Testis (tissue), 3 donors: ENCODE results near the gene MAP2K5. TPM values are rescaled to one million over a fixed set of nuclear protein-coding genes. Genes with fewer than 3 reads are reported as not detected.
A peak's percentile ranks its signal among the peaks of the same experiment; 100 is the strongest.

ENCODE experiments used
- DNase-seq: peaks from one replicate; pipeline ENCODE4 v3.0.0-alpha.2; 2019
- H3K27ac ChIP-seq, 2 donors: fragments of 200-600 bp; sonication (generic); one replicate each; pipeline ENCODE4 v1.5.1; 2019
- H3K27me3 ChIP-seq: fragments of 200-600 bp; sonication (generic); one replicate; pipeline ENCODE4 v1.5.1; 2019
- H3K36me3 ChIP-seq: fragments of 200-600 bp; sonication (generic); one replicate; pipeline ENCODE4 v1.5.1; 2017; ENCODE audit warnings: low read depth; ENCODE audit errors: missing control alignments
- H3K4me1 ChIP-seq: fragments of 200-600 bp; sonication (generic); one replicate; pipeline ENCODE4 v1.5.1; 2019
- H3K4me3 ChIP-seq, 2 donors: fragments of 200-600 bp; sonication (generic); one replicate each; pipeline ENCODE4 v1.5.1; 2017 to 2019
- H3K9me3 ChIP-seq: fragments of 200-600 bp; sonication (generic); one replicate; pipeline ENCODE4 v1.5.1; 2017
- CTCF ChIP-seq, 3 experiments: fragments of 450-650 bp in 2 of 3; fragments of 200-600 bp in 1 of 3; sonication (generic) in 1 of 3; IDR thresholded peaks; one replicate each; pipeline ENCODE4 v1.5.1; 2016 to 2019; ENCODE audit warnings: antibody characterized with exemption in 3 of 3, mild to moderate bottlenecking in 2 of 3, moderate library complexity in 1 of 3
- POLR2A ChIP-seq: fragments of 450-650 bp; IDR thresholded peaks from one replicate; pipeline ENCODE4 v1.6.1; 2017; ENCODE audit warnings: antibody characterized with exemption, mild to moderate bottlenecking, moderate library complexity
- WGBS, 2 donors: methylation state at CpG; one replicate each; pipeline ENCODE4 v1.1.5; 2018; 5-methylcytosine and 5-hydroxymethylcytosine counted together
- intact Hi-C: fragments of 100-400 bp; cut with DNase I; formaldehyde crosslinking; loops from one replicate; pipeline ENCODE4 v1.15.1; 2023; ENCODE audit warnings: low total_unique reads
- polyA plus RNA-seq: library from polyadenylated mRNA; stranded (reverse); fragments of 350-450 nt; fragmentation: Illumina TruSeq; extraction: RNeasy Lipid Tissue Mini Kit (QIAGEN cat#74804); gene quantifications from one replicate; pipeline ENCODE4 v1.2.3, GENCODE V29; 2014; ENCODE audit warnings: low read depth, low replicate concordance; ENCODE audit not compliant: insufficient read depth
- total RNA-seq, 2 donors: library from RNA; depleted of rRNA; stranded (reverse); fragments of >200 nt; gene quantifications; one replicate each; pipeline ENCODE4 v1.2.3, GENCODE V29; 2016

Gene MAP2K5
- total and polyA plus RNA-seq, 3 donors from 2014 or later = 28.0 to 34.3 (median 31.2) TPM

GRCh38 chr15:67833710-67834511 lies 291.4 kb downstream of the MAP2K5 start:
- peaks cover 23% of the 10 kb centered on the region for H3K4me1 ChIP-seq

GRCh38 chr15:67834581-67835296 lies 292.2 kb downstream of the MAP2K5 start:
- Histone ChIP-seq H3K4me1 (peaks cover 23% of the 10 kb centered on the region), H3K27ac (no peak overlapping the region), H3K27me3 (no peaks in the 10 kb centered on the region), H3K4me3 (peak overlapping the region; percentile 10 to 32), H3K9me3 (no peaks in the 10 kb centered on the region), H3K36me3 (no peaks in the 10 kb centered on the region)
- 2 to 3% methylated on average over 30 to 59 of the region's 59 CpGs for WGBS, 2 donors
- intact Hi-C loops = loop anchor here (10.0 kb wide), 2 partner anchors 310 to 380 kb away; partner anchors contain the start of gene C15orf61
- no peak for DNase-seq
- no peak for TF ChIP-seq POLR2A
- TF ChIP-seq CTCF (IDR thresholded peaks at IDR 0.05) = no peak

More at GRCh38 chr15:67833710-67834511, 291.4 kb downstream of the MAP2K5 start:
- Histone ChIP-seq H3K4me3 (peak overlapping the region in 1 of 2 donors; percentile 32), H3K36me3 (no peaks in the 10 kb centered on the region), H3K27ac (no peak overlapping the region), H3K27me3 (peaks cover 2% of the 10 kb centered on the region), H3K9me3 (no peaks in the 10 kb centered on the region)
- peak; percentile 50 for DNase-seq
- intact Hi-C loops = loop anchor here (10.0 kb wide), 2 partner anchors 309 to 379 kb away; partner anchors contain the start of gene C15orf61
- TF ChIP-seq POLR2A (no peak), CTCF (IDR thresholded peaks at IDR 0.05) (peak in 2 of 3 experiments; percentile 7 to 27)
- WGBS, 2 donors = 4 to 6% methylated on average over 16 to 44 of the region's 44 CpGs

- TF ChIP-seq POLR2A (no peak), CTCF (IDR thresholded peaks at IDR 0.05) (no peak)
- H3K27me3 ChIP-seq = no peaks in the 10 kb centered on the region
- H3K4me1 ChIP-seq = peaks cover 23% of the 10 kb centered on the region
- intact Hi-C loops = loop anchor here (10.0 kb wide), 2 partner anchors 311 to 381 kb away; partner anchors contain the start of gene C15orf61
- 1 to 5% methylated on average over 31 to 59 of the region's 59 CpGs for WGBS, 2 donors
- no peak overlapping the region for H3K27ac ChIP-seq
- H3K4me3 ChIP-seq = peak overlapping the region; percentile 10 to 32
- H3K9me3 ChIP-seq = no peaks in the 10 kb centered on the region
- H3K36me3 ChIP-seq = no peaks in the 10 kb centered on the region
- no peak for DNase-seq
Measured at GRCh38 chr15:67835297-67836133, 293.0 kb downstream of the MAP2K5 start.

- Histone ChIP-seq H3K4me1 (peaks cover 24% of the 10 kb centered on the region), H3K4me3 (peak overlapping the region; percentile 10 to 32), H3K9me3 (no peaks in the 10 kb centered on the region), H3K36me3 (no peaks in the 10 kb centered on the region), H3K27ac (no peak overlapping the region), H3K27me3 (no peaks in the 10 kb centered on the region)
- TF ChIP-seq CTCF (IDR thresholded peaks at IDR 0.05) (no peak), POLR2A (no peak)
- 4 to 10% methylated on average over 14 to 16 of the region's 16 CpGs for WGBS, 2 donors
- no peak for DNase-seq
- intact Hi-C loops = loop anchor here (10.0 kb wide), 2 partner anchors 311 to 381 kb away; partner anchors contain the start of gene C15orf61
Measured at GRCh38 chr15:67836134-67836455, 293.6 kb downstream of the MAP2K5 start.
